ENCODE data around the gene DDX43. TPM values are rescaled to one million over a fixed set of nuclear protein-coding genes. Genes with fewer than 3 reads are reported as not detected.

The DDX43 gene
- total RNA-seq, 6 experiments from 2014 or later = not detected

GRCh38 chr6:73368675-73369074 lies 26.0 kb upstream of the DDX43 start:
- Mint-ChIP-seq H3K9me3 (no peaks in the 10 kb centered on the region), H3K4me3 (no peak overlapping the region), H3K36me3 (ENCODE audit: low read depth) (no peaks in the 10 kb centered on the region), H3K27me3 (ENCODE audit: insufficient read depth) (peaks cover 7% of the 10 kb centered on the region), H3K4me1 (ENCODE audit: low read depth) (no peaks in the 10 kb centered on the region), H3K27ac (no peak overlapping the region)
- TF ChIP-seq CTCF (IDR thresholded peaks at IDR 0.05) = no peak
- DNase-seq = no peak

DNA sequence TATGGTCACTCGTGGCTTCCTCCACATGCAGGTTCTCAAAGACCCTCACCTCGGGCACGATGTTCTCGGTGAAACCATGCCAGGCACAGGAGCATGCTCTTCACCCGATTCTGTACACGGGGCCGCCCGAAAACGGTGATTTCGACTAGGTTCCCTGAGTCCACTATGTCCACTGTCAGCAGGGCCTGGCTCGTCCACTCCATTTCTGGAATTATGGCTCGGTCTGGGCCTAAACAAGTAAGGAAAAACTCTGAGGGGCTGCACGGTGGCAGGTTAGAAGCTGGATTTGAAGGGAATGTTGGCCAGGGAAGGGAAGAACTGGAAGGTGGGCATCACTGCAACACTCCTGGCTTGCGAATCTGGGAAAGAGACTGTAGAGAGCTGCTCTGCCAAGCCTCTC lies 25.5 kb upstream of the DDX43 start:
- Mint-ChIP-seq H3K4me3 (no peak overlapping the region), H3K36me3 (ENCODE audit: low read depth) (no peaks in the 10 kb centered on the region), H3K27me3 (ENCODE audit: insufficient read depth) (peaks cover 7% of the 10 kb centered on the region), H3K4me1 (ENCODE audit: low read depth) (no peaks in the 10 kb centered on the region), H3K27ac (no peak overlapping the region), H3K9me3 (no peaks in the 10 kb centered on the region)
- DNase-seq = no peak
- TF ChIP-seq CTCF (IDR thresholded peaks at IDR 0.05) = no peak

DNA sequence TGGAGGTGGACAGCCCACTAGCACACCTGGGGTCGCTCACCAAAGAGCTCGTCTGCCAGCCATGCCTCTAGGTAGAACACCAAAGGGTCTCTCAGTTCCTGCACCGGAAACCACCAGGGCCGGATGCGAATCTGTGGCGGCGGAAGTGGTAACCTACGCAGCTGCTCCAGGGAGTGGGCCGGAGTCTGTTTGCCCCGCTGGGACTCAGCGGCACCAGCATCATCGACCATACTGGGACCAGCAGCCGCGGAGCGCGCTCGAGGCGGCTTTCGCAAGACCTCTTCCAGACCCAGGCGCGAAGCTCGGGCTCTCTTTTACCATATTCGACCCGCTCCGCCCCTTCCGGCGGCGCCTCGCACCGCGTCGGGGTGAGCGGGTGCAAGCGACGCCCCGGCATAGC lies 25.1 kb upstream of the DDX43 start, which contains the start of gene OOEP:
TSS of gene OOEP (minus strand) at position 335 of the 400 bp plus-strand sequence. CDS start at position 230, 105 bp downstream.
- H3K27ac Mint-ChIP-seq = no peak within 1 kb of the TSS
- no peak within 1 kb of the TSS for H3K4me3 Mint-ChIP-seq
- no peaks in the 10 kb centered on the region for H3K4me1 Mint-ChIP-seq (ENCODE audit: low read depth)
- no peak for TF ChIP-seq CTCF (IDR thresholded peaks at IDR 0.05)
- no peaks in the 10 kb centered on the region for H3K9me3 Mint-ChIP-seq
- DNase-seq = no peak
- no peaks in the 10 kb centered on the region for H3K36me3 Mint-ChIP-seq (ENCODE audit: low read depth)
- peaks cover 7% of the 10 kb centered on the region for H3K27me3 Mint-ChIP-seq (ENCODE audit: insufficient read depth)

DNA sequence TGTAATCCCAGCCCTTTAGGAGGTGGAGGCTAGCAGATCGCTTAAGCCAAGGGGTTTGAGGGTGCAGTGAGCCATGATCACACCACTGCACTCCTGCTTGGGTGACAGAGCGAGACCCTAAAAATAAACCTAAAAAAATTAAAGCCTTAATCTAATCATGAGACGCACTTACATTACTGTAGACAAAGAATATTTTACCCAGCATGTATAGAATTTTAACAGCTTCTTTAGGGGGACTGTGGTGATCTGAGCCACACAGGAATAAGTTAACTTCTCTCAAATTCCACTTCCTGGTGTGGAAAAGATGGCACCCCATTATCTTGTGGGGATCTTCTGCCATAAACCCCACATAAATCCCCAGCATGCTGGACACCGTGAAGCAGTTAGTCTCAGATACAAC lies 22.6 kb upstream of the DDX43 start:
- no peaks in the 10 kb centered on the region for H3K9me3 Mint-ChIP-seq
- H3K36me3 Mint-ChIP-seq (ENCODE audit: low read depth) = no peaks in the 10 kb centered on the region
- DNase-seq = no peak
- H3K27ac Mint-ChIP-seq = no peak overlapping the region
- no peak for TF ChIP-seq CTCF (IDR thresholded peaks at IDR 0.05)
- H3K4me1 Mint-ChIP-seq (ENCODE audit: low read depth) = no peaks in the 10 kb centered on the region
- H3K27me3 Mint-ChIP-seq (ENCODE audit: insufficient read depth) = peaks cover 7% of the 10 kb centered on the region
- H3K4me3 Mint-ChIP-seq = no peak overlapping the region

DNA sequence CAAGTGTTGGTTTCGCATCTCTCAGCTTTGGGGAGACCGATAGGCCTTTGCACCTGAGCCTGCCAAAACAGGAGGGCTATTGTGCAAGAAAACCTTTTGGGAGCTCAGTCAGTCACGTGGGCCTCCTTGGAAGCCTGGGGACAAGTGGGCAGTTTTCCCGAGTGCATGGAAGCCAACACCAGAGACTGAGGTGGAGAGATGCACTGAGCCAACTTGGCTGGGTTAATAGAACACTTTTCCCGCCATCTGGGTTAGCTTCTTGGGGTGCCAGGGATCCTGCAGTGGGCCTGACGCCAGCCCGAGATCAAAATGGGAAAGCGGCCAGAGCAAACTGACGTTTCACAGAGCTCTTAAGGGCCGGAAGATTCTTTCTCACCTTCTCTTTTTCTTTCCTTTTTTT lies 22.1 kb upstream of the DDX43 start:
- no peak for TF ChIP-seq CTCF (IDR thresholded peaks at IDR 0.05)
- Mint-ChIP-seq H3K9me3 (no peaks in the 10 kb centered on the region), H3K4me3 (no peak overlapping the region), H3K27ac (no peak overlapping the region), H3K27me3 (ENCODE audit: insufficient read depth) (peaks cover 7% of the 10 kb centered on the region), H3K4me1 (ENCODE audit: low read depth) (no peaks in the 10 kb centered on the region), H3K36me3 (ENCODE audit: low read depth) (no peaks in the 10 kb centered on the region)
- DNase-seq = no peak

DNA sequence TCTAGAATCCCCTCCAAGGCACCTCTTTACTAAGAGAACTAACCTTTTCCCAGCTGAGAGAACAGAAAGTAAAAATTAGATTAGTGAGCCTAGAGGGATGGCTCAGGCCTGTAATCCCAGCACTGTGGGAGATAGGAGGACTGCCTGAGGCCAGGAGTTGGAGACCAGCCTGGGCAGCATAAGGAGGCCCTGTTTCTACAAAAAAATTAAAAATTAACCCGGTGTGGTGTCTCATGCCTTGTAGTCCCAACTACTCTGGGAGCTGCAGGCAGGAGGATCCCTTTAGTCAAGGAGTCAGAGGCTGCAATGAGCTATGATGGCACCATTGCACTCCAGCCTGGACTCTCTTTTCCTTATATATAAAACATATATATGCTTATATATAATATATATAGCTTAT lies 19.4 kb upstream of the DDX43 start:
- H3K27ac Mint-ChIP-seq = no peak overlapping the region
- H3K36me3 Mint-ChIP-seq (ENCODE audit: low read depth) = no peaks in the 10 kb centered on the region
- no peaks in the 10 kb centered on the region for H3K4me1 Mint-ChIP-seq (ENCODE audit: low read depth)
- H3K27me3 Mint-ChIP-seq (ENCODE audit: insufficient read depth) = no peaks in the 10 kb centered on the region; the same call in 1 of the 2 replicates
- no peak overlapping the region for H3K4me3 Mint-ChIP-seq
- no peak for TF ChIP-seq CTCF (IDR thresholded peaks at IDR 0.05)
- no peak for DNase-seq
- no peaks in the 10 kb centered on the region for H3K9me3 Mint-ChIP-seq

All from HFFc6 (cell line).